NCI-H748 (cell line): Measurements from ENCODE around the gene EPHB1.

Source experiments
- DNase-seq: peaks from one replicate; lab custom pipeline; 2025; ENCODE audit not compliant: unreplicated experiment; lab: John Stamatoyannopoulos, UW

Gene EPHB1

GRCh38 chr3:134877788-134878187 lies 82.7 kb downstream of the EPHB1 start:
- DNase-seq: no peak

- peak; percentile 91 for DNase-seq
Measured at GRCh38 chr3:134879990-134880389, 84.9 kb downstream of the EPHB1 start.

DNA sequence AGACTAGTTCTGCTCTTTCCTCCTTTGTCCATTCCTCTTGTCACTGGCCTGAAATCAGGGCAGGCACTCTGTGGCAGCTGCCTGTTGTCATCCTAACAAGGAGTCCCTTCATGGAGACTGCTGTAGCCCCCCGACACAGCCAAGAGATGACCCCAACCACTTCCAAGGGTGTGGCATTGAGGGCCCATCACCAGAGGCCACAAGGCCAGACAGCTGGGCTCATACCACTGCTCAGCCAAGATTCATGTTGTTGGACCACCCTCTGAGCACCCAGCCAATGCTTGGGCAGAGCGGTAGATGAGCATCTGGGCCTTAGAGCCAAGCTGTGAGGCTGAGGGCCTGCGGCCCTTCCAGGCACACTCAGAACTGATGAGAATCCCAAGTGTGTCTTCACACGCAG lies 85.4 kb downstream of the EPHB1 start:
- DNase-seq: peak; percentile 30

GRCh38 chr3:134881305-134881704 lies 86.2 kb downstream of the EPHB1 start:
- no peak for DNase-seq

GRCh38 chr3:134883697-134884385 lies 88.8 kb downstream of the EPHB1 start:
- no peak for DNase-seq

DNA sequence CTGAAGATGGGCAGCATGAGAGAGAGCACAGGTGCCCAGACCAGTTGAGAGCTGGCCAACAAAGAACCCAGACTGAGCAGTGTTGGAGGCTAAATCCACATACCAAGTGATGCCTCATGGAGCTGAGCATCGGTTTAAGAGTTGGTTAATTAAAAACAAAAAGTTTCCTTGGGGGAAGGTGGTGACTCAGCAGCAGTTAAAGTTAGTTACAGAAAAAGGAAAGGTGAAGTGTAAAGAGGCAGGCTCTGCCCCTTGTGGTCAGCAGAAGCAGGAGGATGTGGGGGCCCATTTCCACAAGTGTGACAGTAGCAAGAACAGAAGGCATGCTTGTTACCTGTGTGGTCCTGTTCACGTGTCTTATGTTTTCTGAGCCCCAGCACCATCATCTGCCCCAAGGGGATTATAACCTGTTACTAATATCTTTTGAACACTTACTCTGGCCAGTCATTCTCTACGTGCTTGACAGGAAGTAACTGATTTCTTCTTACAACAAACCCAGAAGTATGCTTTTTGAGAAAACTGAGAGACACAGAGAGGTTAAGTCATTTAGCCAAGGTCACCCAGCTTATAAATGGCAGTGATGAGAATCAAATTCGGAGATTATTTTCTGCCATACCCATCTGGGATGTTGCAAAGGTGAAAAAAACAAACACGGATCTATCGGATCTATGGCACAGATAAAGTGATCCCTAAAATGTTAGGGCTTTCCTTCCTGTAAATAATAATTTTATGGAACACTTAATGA lies 91.0 kb downstream of the EPHB1 start:
- DNase-seq: no peak

DNA sequence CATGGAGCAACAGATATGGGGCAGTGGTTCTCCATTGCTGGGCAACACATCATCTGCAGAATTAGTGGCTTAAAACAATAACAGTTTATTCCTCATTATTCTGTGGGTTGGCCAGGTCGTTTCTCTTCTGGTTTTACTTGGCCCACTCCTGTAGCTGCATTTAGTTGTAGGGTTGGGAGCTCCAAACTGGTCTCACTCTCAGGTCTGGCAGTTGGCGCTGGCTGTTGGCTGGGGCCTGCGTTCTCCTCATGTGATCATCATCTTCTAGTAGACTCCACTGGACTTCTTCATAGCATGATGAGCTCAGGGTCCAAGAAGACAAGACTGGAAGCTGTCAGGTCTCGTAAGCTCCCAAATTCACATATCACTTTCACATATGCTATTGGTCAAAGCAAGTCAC lies 91.9 kb downstream of the EPHB1 start:
- DNase-seq: no peak

DNA sequence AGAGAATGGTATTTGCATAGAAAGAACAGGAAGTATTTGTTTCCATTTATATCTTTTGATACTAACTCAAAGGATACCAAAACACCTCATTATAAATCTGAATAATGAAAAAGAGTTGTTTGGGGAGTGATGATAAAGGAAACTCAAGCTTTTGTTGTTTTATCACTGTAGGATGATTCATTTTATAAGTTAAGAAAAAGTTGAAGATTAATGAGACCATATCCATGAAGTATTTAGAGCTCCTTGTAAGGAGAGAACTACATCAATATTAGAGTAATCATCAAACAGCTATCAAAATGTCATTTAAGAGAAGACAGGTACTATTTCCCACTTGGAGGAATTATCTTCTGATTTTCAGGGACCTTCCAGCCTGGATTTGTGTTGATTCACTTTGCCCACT lies 92.5 kb downstream of the EPHB1 start:
- DNase-seq: no peak

GRCh38 chr3:134892326-134892725 lies 97.3 kb downstream of the EPHB1 start:
- DNase-seq: no peak

DNA sequence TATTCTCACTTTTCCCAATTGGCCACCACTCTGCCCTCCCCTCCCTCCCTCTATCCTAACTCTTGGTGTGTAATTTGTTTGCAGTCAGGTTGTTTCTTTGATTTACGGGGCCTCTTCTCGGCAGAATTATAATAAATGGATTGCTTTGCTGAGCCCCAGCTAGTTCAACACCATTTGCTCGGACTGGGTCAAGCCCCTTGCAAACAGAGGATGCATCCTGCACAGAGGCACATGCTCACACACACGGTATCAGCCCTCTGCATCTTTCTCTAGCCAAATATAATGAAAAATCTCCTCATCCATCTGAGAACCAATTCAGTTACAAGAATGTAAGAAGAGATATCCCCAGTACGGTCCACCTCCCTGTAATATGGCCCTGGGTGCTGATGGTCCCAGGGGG lies 97.7 kb downstream of the EPHB1 start:
- DNase-seq: peak; percentile 44

DNA sequence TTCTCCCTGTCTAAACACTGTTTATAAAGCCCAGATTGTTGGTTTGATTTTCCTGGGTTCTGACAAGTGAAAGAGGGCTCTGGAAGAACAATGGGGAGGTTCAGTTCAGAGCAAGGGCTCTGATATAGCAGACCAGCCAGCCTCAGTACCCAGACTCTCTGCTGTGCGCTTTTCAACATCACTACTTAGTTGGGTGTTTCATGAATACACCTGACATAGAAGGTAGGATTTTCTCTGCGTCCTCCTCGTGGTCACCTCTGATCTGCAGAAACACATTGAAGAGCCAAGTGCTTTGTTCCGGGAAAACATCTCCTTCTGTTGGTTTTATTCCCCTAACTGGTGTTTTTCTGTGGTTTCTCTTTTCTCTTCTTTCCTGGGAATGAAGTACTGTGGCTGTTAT lies 99.5 kb downstream of the EPHB1 start:
- no peak for DNase-seq

- no peak for DNase-seq
Measured at GRCh38 chr3:134895181-134895580, 100.1 kb downstream of the EPHB1 start.

- no peak for DNase-seq
Measured at GRCh38 chr3:134896141-134896540, 101.1 kb downstream of the EPHB1 start.

- no peak for DNase-seq
Measured at GRCh38 chr3:134896696-134897095, 101.6 kb downstream of the EPHB1 start.

- peak; percentile 9 for DNase-seq
Measured at GRCh38 chr3:134897391-134898141, 102.5 kb downstream of the EPHB1 start.

GRCh38 chr3:134898181-134898754 lies 103.2 kb downstream of the EPHB1 start:
- DNase-seq: no peak

- no peak for DNase-seq
Measured at GRCh38 chr3:134899786-134900185, 104.7 kb downstream of the EPHB1 start.

- DNase-seq: no peak
Measured at GRCh38 chr3:134900482-134900881, 105.4 kb downstream of the EPHB1 start.

DNA sequence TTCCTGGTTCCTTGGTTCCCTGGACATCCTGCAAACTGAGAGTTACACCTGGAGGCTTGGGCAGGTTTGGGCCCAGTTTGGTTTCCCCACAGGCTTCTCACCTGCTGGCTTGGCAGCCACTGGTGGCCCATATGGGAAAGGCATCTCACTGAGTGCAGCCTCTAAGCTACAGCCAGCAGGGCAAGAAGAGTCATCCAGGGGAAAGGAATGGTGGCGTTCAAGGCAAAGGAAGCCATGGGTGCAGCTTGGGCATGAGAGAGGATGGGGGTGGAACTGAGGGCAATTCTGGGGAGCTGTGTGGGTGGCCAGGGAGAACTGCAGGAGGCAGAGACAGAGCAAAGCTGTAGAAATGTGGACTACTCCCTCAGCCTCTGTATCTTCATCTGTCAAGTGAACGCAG lies 106.4 kb downstream of the EPHB1 start:
- DNase-seq: no peak

GRCh38 chr3:134903837-134904236 lies 108.8 kb downstream of the EPHB1 start:
- DNase-seq: no peak

DNA sequence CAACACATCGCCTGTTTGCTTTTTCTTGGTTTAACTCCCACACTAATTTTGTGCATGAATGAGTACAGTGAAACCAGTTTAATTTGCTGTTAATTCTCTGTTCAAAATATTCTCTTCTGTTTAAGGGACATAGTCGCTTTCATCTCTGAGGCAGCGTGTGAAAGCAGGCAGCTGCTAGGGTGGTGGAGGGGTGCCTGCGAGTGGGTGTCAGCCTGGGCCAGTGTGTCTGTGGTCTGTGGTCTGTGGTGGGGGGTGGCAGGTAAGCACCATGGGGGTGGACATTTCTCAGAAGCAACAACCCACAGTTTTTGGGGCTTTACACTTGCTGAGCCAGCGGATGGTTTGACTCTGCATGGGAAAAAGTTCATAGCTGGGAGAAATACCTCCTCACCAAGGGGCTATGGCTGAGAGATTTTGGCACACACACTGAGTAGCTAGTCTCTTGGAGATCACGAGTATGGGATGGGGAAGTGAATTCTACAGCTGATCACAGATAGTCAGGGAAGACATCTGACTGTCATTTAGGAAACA lies 109.2 kb downstream of the EPHB1 start:
- DNase-seq: no peak
